IPS-18c (cell line): Measurements from ENCODE around the gene FIGLA.

Experiments used
- H3K4me3 ChIP-seq: 2 replicates; pipeline ENCODE4 v1.7.0; 2013; ENCODE audit warnings: low read depth, mild to moderate bottlenecking, low read length, moderate library complexity; ENCODE audit not compliant: insufficient read depth
- H3K9me3 ChIP-seq: one replicate; pipeline ENCODE4 v1.6.1; 2013; ENCODE audit warnings: mild to moderate bottlenecking, low read length, moderate library complexity; ENCODE audit not compliant: control insufficient read depth, insufficient read depth

Gene FIGLA

GRCh38 chr2:70789304-70790135, 923 bp downstream of the FIGLA start:
- H3K4me3 ChIP-seq: peak overlapping the region; percentile 40; the same call in 1 of the 2 replicates
- H3K9me3 ChIP-seq: no peaks in the 10 kb centered on the region

DNA sequence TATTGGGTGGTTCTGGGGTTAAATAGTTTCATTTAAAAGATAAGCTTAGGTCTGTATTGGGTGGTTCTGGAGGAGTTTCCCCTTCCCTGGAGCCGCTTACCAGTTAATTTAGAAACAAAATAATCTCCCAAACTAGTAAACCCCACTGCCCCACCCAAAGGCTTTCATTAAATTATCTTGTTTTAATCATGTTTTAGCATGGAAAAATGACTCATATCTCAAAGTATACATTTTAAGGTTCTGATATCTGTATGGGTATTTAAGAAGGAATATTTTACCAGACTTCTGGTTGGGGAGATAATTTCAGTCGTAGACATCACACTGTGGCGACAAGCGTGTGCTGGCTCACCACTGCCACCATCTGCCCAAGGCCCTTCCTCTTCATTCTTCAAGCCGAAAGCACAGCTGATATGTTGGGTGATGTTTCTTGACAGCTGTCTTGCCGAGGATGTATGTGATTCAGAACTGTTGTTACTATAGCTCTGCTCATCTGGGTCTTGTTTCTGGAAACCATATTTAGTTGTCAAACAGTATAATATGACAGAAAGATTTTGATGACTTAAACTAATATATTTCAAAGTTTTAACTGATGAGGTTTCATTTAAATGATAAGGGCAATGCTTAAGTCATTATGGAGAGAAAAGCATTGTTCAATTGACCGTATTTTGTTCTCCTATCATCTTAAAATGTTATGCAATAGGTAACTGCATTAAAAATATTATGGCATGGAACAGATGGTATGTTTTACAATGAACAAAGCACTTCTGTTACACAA, 5.1 kb downstream of the FIGLA start:
- Histone ChIP-seq H3K9me3 (no peaks in the 10 kb centered on the region), H3K4me3 (no peak overlapping the region)

- no peaks in the 10 kb centered on the region for H3K9me3 ChIP-seq
- H3K4me3 ChIP-seq: no peak overlapping the region
These were observed 6.1 kb downstream of the FIGLA start for GRCh38 chr2:70784320-70784719.

DNA sequence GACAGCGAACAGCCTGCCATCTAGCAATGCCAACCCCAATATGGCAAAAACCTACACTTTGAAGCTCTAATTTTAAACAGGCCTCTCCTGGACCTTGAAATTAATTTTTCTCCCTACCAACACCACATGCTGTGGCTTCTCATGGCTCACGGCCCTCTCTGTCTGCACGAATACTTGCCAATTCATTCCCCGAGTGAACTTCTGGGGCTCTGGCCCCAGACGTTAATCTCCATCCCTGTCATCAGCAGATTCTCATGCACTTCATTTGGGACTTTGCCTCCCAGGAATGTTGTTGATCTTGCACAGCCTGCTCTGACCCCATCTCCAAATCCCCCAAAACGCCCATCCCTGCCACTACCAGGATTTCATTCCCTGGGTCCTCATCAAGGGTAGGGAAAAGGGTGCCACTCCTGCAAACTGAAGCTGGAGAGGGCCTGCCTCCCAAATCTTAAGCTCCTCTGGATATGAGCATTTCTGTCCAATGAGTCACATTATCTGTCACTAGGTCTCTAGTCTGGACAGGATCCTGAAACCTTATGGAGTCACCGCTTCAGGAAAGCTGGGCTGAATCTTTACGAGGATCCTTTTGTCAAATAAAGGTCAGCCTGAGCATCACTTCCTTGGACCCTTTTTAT, 10.4 kb downstream of the FIGLA start:
- H3K9me3 ChIP-seq: no peaks in the 10 kb centered on the region

GRCh38 chr2:70779491-70779890, 11.0 kb downstream of the FIGLA start:
- Histone ChIP-seq H3K9me3 (no peaks in the 10 kb centered on the region), H3K4me3 (no peak overlapping the region)

More for the DNA sequence above, 10.4 kb downstream of the FIGLA start:
- no peak overlapping the region for H3K4me3 ChIP-seq

DNA sequence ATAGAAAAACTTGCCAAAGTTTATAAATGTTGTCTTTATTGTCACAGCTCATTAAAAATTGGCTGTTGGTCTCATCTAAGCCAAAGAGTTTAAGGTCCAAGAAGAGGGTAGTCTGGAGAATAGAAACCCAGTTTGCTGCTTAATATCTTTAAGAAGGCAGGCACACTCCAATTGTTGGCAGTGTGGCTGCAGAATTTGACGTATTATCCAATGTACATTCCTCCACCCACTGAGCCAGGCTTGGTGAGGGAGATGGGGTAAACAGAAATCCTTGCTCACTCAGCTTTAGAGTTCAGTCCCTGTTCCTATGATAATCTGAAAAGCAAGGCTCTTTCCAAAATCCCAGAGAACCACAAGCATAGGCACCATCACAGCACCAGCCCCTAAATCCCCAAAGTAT, 11.8 kb downstream of the FIGLA start:
- Histone ChIP-seq H3K9me3 (no peaks in the 10 kb centered on the region), H3K4me3 (no peak overlapping the region)

DNA sequence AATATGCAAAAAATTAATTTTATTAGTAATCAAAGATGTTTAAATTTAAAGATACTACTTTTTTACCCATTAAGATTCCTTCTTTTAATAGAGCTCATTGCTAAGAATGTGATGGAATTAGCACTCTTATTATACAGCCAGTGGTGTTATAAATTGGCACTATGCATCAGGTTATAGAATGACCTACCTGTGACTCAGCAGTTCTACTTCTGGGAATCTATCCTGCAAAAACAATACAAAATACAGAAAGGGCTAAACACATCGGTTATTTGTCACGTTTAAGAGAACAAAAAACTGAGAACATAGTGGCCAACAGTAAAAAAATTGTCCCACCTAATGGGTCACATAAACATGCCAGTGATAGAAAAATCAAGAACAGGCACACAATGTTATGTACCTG, 13.0 kb downstream of the FIGLA start:
- no peaks in the 10 kb centered on the region for H3K9me3 ChIP-seq
- H3K4me3 ChIP-seq: no peak overlapping the region

DNA sequence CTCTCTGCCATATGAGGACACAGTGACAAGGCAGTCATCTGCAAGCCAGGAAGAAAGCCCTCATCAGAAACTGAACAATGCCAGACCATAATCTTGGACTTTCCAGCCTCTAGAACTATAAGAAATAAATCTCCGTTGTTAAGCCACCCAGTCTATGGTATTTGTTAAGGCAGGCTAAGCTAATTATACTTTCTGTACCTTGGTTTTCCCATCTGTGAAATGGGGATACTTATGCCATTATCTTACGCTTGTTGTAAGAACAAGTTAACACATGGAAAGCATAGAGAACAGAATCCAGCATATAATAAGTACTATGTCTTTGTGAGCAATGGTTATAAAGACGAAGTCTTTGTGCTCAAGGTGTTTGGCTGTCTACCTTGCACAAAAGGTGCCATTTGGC, 14.2 kb downstream of the FIGLA start:
- Histone ChIP-seq H3K4me3 (no peak overlapping the region), H3K9me3 (no peaks in the 10 kb centered on the region)

- Histone ChIP-seq H3K4me3 (no peak overlapping the region), H3K9me3 (no peaks in the 10 kb centered on the region)
These were observed 15.3 kb downstream of the FIGLA start for GRCh38 chr2:70775141-70775540.

GRCh38 chr2:70772486-70773155, 17.8 kb downstream of the FIGLA start:
- H3K9me3 ChIP-seq: peaks cover 2% of the 10 kb centered on the region
- H3K4me3 ChIP-seq: no peak overlapping the region

- Histone ChIP-seq H3K9me3 (peaks cover 2% of the 10 kb centered on the region), H3K4me3 (no peak overlapping the region)
These were observed 19.0 kb downstream of the FIGLA start for GRCh38 chr2:70771446-70771845.

GRCh38 chr2:70769450-70769849, 21.0 kb downstream of the FIGLA start:
- no peak overlapping the region for H3K4me3 ChIP-seq
- peaks cover 2% of the 10 kb centered on the region for H3K9me3 ChIP-seq

- Histone ChIP-seq H3K9me3 (peaks cover 2% of the 10 kb centered on the region), H3K4me3 (peak overlapping the region; percentile 24; the same call in 1 of the 2 replicates)
These were observed 21.8 kb downstream of the FIGLA start for GRCh38 chr2:70768590-70769085.

GRCh38 chr2:70767699-70768589, 22.5 kb downstream of the FIGLA start, which contains the start of gene ADD2:
Gene ADD2, minus strand, starts transcription at chr2:70768200. Its CDS starts 61,792 bp downstream, at chr2:70706408.
- Histone ChIP-seq H3K9me3 (peaks cover 2% of the 10 kb centered on the region), H3K4me3 (peak within 1 kb of the TSS; percentile 44)

- peak overlapping the region; percentile 44 for H3K4me3 ChIP-seq
These were observed 23.3 kb downstream of the FIGLA start for GRCh38 chr2:70767079-70767698.

More at GRCh38 chr2:70767079-70767698, 23.3 kb downstream of the FIGLA start:
- H3K9me3 ChIP-seq: peaks cover 2% of the 10 kb centered on the region
